Cardiac fibroblast (primary cell): ENCODE results near the gene FAM200A.
"Not testable (repeated sequence)": the region's sequence is repeated elsewhere in the genome, so short reads cannot be mapped to it uniquely, and the experiment has no call there.

Source experiments
- DNase-seq, 2 donors: peaks; one replicate each; pipeline versions ENCODE4 v3.0.0 to v3.0.0-alpha.2; 2010; ENCODE audit warnings: low read depth in 2 of 2
- H3K4me3 ChIP-seq, 2 donors: replicated peaks in 1 of 2; 1 replicate in 1 of 2; 2 replicates in 1 of 2; pipeline ENCODE4 v1.5.1; 2011; ENCODE audit warnings: low read depth in 2 of 2, low read length in 2 of 2, mild to moderate bottlenecking in 2 of 2, moderate library complexity in 1 of 2
- CTCF ChIP-seq: IDR thresholded peaks from one replicate; pipeline ENCODE4 v1.5.1; 2011; ENCODE audit warnings: low read depth, mild to moderate bottlenecking, low read length, inconsistent platforms

Gene FAM200A

GRCh38 chr7:99558306-99559174 is 6.6 kb upstream of the FAM200A start, which contains the start of gene ZNF655:
Gene ZNF655, plus strand, starts transcription at chr7:99558642. Its CDS starts 1,918 bp downstream, at chr7:99560560.
- peak; percentile 83 to 89 for DNase-seq
- H3K4me3 ChIP-seq, result peak within 1 kb of the TSS; percentile 86 to 91
- no peak for TF ChIP-seq CTCF

GRCh38 chr7:99557940-99558305 is 6.0 kb upstream of the FAM200A start:
- no peak for TF ChIP-seq CTCF
- peak overlapping the region; percentile 86 to 91 for H3K4me3 ChIP-seq
- DNase-seq, result peak in 1 of 2 donors; percentile 21

- no peak for TF ChIP-seq CTCF
- no peak for DNase-seq
- peak overlapping the region; percentile 86 to 91 for H3K4me3 ChIP-seq
Measured at GRCh38 chr7:99557196-99557607, 5.3 kb upstream of the FAM200A start.

- no peak for TF ChIP-seq CTCF
- H3K4me3 ChIP-seq, result no peak overlapping the region
- no peak for DNase-seq
Measured at GRCh38 chr7:99554939-99555338, 3.0 kb upstream of the FAM200A start.

GRCh38 chr7:99553039-99553438 is 1.1 kb upstream of the FAM200A start:
- H3K4me3 ChIP-seq, result no peak overlapping the region
- TF ChIP-seq CTCF, result no peak
- DNase-seq, result no peak

- no peak for TF ChIP-seq CTCF
- H3K4me3 ChIP-seq, result peak overlapping the region; percentile 99
- DNase-seq, result no peak
Measured at GRCh38 chr7:99551334-99551733, 580 bp downstream of the FAM200A start.

- H3K4me3 ChIP-seq, DNase-seq: not testable (repeated sequence)
Measured at GRCh38 chr7:99549545-99549944, 2.4 kb downstream of the FAM200A start.

- not testable (repeated sequence) for H3K4me3 ChIP-seq, DNase-seq
Measured at GRCh38 chr7:99545308-99545707, 6.6 kb downstream of the FAM200A start.
